Mesenchymal stem cell (in vitro differentiated cells and primary cell): ENCODE data around the gene ASAP2.

Experiments
- DNase-seq: peaks from one replicate; pipeline ENCODE4 v3.0.0-alpha.2; 2013
- H2AFZ ChIP-seq: one replicate; pipeline ENCODE4 v1.6.1; 2013; ENCODE audit warnings: low read depth, mild to moderate bottlenecking, control low read depth, inconsistent platforms, low read length, moderate library complexity
- H2AK5ac ChIP-seq: 2 replicates; pipeline ENCODE4 v1.6.1; 2013; ENCODE audit warnings: low read length, moderate library complexity, mild to moderate bottlenecking, inconsistent platforms; ENCODE audit not compliant: severe bottlenecking
- H2BK120ac ChIP-seq: one replicate; pipeline ENCODE4 v1.6.1; 2013; ENCODE audit warnings: low read depth, mild to moderate bottlenecking, inconsistent platforms, low read length, moderate library complexity
- H2BK12ac ChIP-seq, 2 experiments: one replicate each; pipeline ENCODE4 v1.6.1; 2013; ENCODE audit warnings: inconsistent platforms in 2 of 2, low read length in 2 of 2, mild to moderate bottlenecking in 2 of 2, moderate library complexity in 2 of 2, control low read depth in 1 of 2
- H2BK15ac ChIP-seq: one replicate; pipeline ENCODE4 v1.6.1; 2013; ENCODE audit warnings: mild to moderate bottlenecking, low read depth, inconsistent platforms; ENCODE audit not compliant: poor library complexity, severe bottlenecking
- H2BK5ac ChIP-seq: 2 replicates; pipeline ENCODE4 v1.6.1; 2013; ENCODE audit warnings: low read depth, mild to moderate bottlenecking, low read length, control low read depth, inconsistent platforms; ENCODE audit not compliant: poor library complexity, severe bottlenecking
- H3K14ac ChIP-seq, 2 experiments: one replicate each; pipeline ENCODE4 v1.6.1; 2013; ENCODE audit warnings: inconsistent platforms in 2 of 2, low read length in 2 of 2, control low read depth in 1 of 2, mild to moderate bottlenecking in 1 of 2, moderate library complexity in 1 of 2
- H3K18ac ChIP-seq, 2 experiments: one replicate each; pipeline ENCODE4 v1.6.1; 2013; ENCODE audit warnings: inconsistent platforms in 2 of 2, low read length in 2 of 2, control low read depth in 1 of 2, low read depth in 1 of 2, mild to moderate bottlenecking in 1 of 2
- H3K23ac ChIP-seq, 2 experiments: one replicate each; pipeline ENCODE4 v1.6.1; 2013; ENCODE audit warnings: inconsistent platforms in 2 of 2, low read length in 2 of 2, mild to moderate bottlenecking in 2 of 2, moderate library complexity in 2 of 2, control low read depth in 1 of 2
- H3K27ac ChIP-seq: 2 replicates; pipeline ENCODE4 v1.5.1; 2013; ENCODE audit warnings: mild to moderate bottlenecking, moderate library complexity, low read length, control low read depth, inconsistent platforms; ENCODE audit not compliant: poor library complexity, severe bottlenecking
- H3K27me3 ChIP-seq, 2 experiments: 2 replicates each; pipeline versions ENCODE4 v1.6.1 to v1.7.0; 2013; ENCODE audit warnings: low read length in 2 of 2, mild to moderate bottlenecking in 2 of 2, moderate library complexity in 2 of 2, control low read depth in 1 of 2, inconsistent platforms in 1 of 2; ENCODE audit not compliant: control insufficient read depth in 1 of 2, insufficient read depth in 1 of 2
- H3K36me3 ChIP-seq, 2 experiments: 2 replicates each; pipeline versions ENCODE4 v1.6.1 to v1.7.0; 2013; ENCODE audit warnings: low read length in 2 of 2, control low read depth in 1 of 2, inconsistent platforms in 1 of 2, low read depth in 1 of 2, mild to moderate bottlenecking in 1 of 2; ENCODE audit not compliant: insufficient read depth in 2 of 2, control insufficient read depth in 1 of 2
- H3K4ac ChIP-seq, 2 experiments: one replicate each; pipeline ENCODE4 v1.6.1; 2013; ENCODE audit warnings: inconsistent platforms in 2 of 2, low read length in 2 of 2, mild to moderate bottlenecking in 2 of 2, moderate library complexity in 2 of 2, control low read depth in 1 of 2, low read depth in 1 of 2
- H3K4me1 ChIP-seq: 2 replicates; pipeline ENCODE4 v1.6.1; 2013; ENCODE audit warnings: low read depth, low read length, control low read depth; ENCODE audit not compliant: control insufficient read depth, insufficient read depth
- H3K4me2 ChIP-seq: 2 replicates; pipeline ENCODE4 v1.6.1; 2013; ENCODE audit warnings: low read length, mild to moderate bottlenecking, inconsistent platforms; ENCODE audit not compliant: poor library complexity, severe bottlenecking
- H3K4me3 ChIP-seq, 2 experiments: 2 replicates each; pipeline versions ENCODE4 v1.5.1 to v1.7.0; 2013; ENCODE audit warnings: low read length in 2 of 2, mild to moderate bottlenecking in 2 of 2, control low read depth in 1 of 2, low read depth in 1 of 2; ENCODE audit not compliant: insufficient read depth in 1 of 2
- H3K79me1 ChIP-seq: replicated peaks from 2 replicates; pipeline ENCODE4 v1.6.1; 2013; ENCODE audit warnings: mild to moderate bottlenecking, control low read depth, low read length, inconsistent platforms; ENCODE audit not compliant: poor library complexity, severe bottlenecking
- H3K9ac ChIP-seq: 2 replicates; pipeline ENCODE4 v1.7.0; 2013; ENCODE audit warnings: mild to moderate bottlenecking, low read length, moderate library complexity
- H3K9me3 ChIP-seq: 2 replicates; pipeline ENCODE4 v1.7.0; 2013; ENCODE audit warnings: mild to moderate bottlenecking, low read length; ENCODE audit not compliant: control insufficient read depth
- H4K8ac ChIP-seq: one replicate; pipeline ENCODE4 v1.6.1; 2013; ENCODE audit warnings: inconsistent platforms, mild to moderate bottlenecking, low read length, moderate library complexity
- H4K91ac ChIP-seq: one replicate; pipeline ENCODE4 v1.6.1; 2013; ENCODE audit warnings: mild to moderate bottlenecking, low read length, inconsistent platforms
- WGBS: methylation state at CpG from one replicate; pipeline ENCODE4 v1.1.7; 2013; ENCODE audit warnings: mixed read lengths; 5-methylcytosine and 5-hydroxymethylcytosine counted together

ASAP2 gene

GRCh38 chr2:9401646-9402371 is 195.2 kb downstream of the ASAP2 start:
- Histone ChIP-seq H3K9me3 (no peaks in the 10 kb centered on the region), H3K4me1 (peaks cover 3% of the 10 kb centered on the region), H2BK12ac (no peak overlapping the region), H4K8ac (no peak overlapping the region), H2BK15ac (no peak overlapping the region), H2BK5ac (no peak overlapping the region), H3K4me3 (no peak overlapping the region), H3K79me1 (peaks cover 11% of the 10 kb centered on the region), H3K4me2 (no peak overlapping the region), H3K14ac (no peak overlapping the region), H3K4ac (no peak overlapping the region), H4K91ac (no peak overlapping the region), H3K9ac (no peak overlapping the region), H2AFZ (no peak overlapping the region), H2BK120ac (no peak overlapping the region), H3K27ac (no peak overlapping the region), H3K36me3 (peaks cover 48 to 70% of the 10 kb centered on the region in 2 experiments), H3K18ac (no peak overlapping the region), H2AK5ac (no peak overlapping the region), H3K23ac (no peak overlapping the region), H3K27me3 (no peaks in the 10 kb centered on the region)
- DNase-seq, result no peak
- 93% methylated on average over 19 of the region's 19 CpGs for WGBS

DNA sequence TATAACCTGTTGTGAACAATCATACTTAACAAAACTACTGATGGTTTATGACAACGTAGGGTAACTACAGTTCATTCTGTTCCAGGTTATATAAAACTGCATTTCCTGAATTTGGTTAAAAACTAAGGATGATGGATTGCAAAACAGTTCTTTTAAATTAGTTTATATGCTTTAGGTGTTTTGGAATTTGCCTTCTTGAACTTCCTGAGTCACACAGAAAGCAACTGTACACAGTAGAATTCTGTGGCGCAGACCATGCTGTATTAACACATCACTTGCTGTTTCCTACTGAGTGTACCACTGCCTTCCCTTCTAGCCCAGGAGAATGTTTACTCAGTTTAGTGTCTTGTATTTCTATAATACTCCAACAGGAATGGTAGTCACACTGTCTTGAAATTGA is 197.3 kb downstream of the ASAP2 start:
- H4K91ac ChIP-seq, result no peak overlapping the region
- H3K4ac ChIP-seq, result no peak overlapping the region
- H4K8ac ChIP-seq, result no peak overlapping the region
- no peak overlapping the region for H2BK5ac ChIP-seq
- no peak overlapping the region for H3K4me2 ChIP-seq
- H2BK15ac ChIP-seq, result no peak overlapping the region
- H2AK5ac ChIP-seq, result no peak overlapping the region
- 67% methylated on average over 1 of the region's 2 CpGs for WGBS
- H3K9ac ChIP-seq, result no peak overlapping the region
- no peak overlapping the region for H2AFZ ChIP-seq
- H3K36me3 ChIP-seq, result peaks cover 51 to 81% of the 10 kb centered on the region in 2 experiments
- peaks cover 6% of the 10 kb centered on the region for H3K4me1 ChIP-seq
- H3K14ac ChIP-seq, result no peak overlapping the region
- H3K23ac ChIP-seq, result no peak overlapping the region
- H3K79me1 ChIP-seq, result peaks cover 11% of the 10 kb centered on the region
- H3K27me3 ChIP-seq, result no peaks in the 10 kb centered on the region
- H2BK12ac ChIP-seq, result no peak overlapping the region
- no peak overlapping the region for H3K4me3 ChIP-seq
- peak; percentile 46 for DNase-seq
- no peak overlapping the region for H2BK120ac ChIP-seq
- no peak overlapping the region for H3K27ac ChIP-seq
- no peaks in the 10 kb centered on the region for H3K9me3 ChIP-seq
- H3K18ac ChIP-seq, result no peak overlapping the region

DNA sequence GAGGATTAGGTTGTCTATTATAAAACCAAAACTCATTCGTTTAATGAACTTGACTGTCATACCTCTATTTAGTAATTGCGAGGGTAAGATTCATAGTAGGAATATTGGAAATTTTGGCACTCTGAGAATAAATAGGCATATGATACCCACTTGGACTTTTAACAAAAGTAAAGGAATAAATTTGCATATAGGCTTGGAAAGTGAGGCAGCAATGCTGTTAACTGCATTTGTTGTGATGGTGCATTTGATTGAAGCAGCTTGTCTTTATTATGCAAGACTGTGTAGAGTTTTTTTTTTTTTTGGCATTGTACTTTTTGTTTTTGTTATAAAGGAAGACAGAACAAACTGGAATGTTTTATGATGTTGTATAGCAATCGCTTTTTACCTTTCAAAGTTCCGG is 197.8 kb downstream of the ASAP2 start:
- Histone ChIP-seq H4K91ac (no peak overlapping the region), H2BK5ac (no peak overlapping the region), H3K4me1 (peaks cover 7% of the 10 kb centered on the region), H2AK5ac (no peak overlapping the region), H3K18ac (no peak overlapping the region), H3K79me1 (peaks cover 11% of the 10 kb centered on the region), H3K4ac (no peak overlapping the region), H3K4me2 (no peak overlapping the region), H2AFZ (no peak overlapping the region), H2BK12ac (no peak overlapping the region), H3K9ac (no peak overlapping the region), H2BK15ac (no peak overlapping the region), H3K36me3 (peaks cover 48 to 87% of the 10 kb centered on the region in 2 experiments), H3K27me3 (no peaks in the 10 kb centered on the region), H3K9me3 (no peaks in the 10 kb centered on the region), H2BK120ac (no peak overlapping the region), H3K23ac (no peak overlapping the region), H4K8ac (no peak overlapping the region), H3K27ac (no peak overlapping the region), H3K4me3 (no peak overlapping the region), H3K14ac (no peak overlapping the region)
- WGBS, result 98% methylated on average over 2 of the region's 4 CpGs
- DNase-seq, result no peak

- no peak overlapping the region for H3K4ac ChIP-seq
- H2AFZ ChIP-seq, result no peak overlapping the region
- WGBS, result 96% methylated on average over 2 of the region's 2 CpGs
- peaks cover 7% of the 10 kb centered on the region for H3K4me1 ChIP-seq
- no peak overlapping the region for H2BK120ac ChIP-seq
- H3K27ac ChIP-seq, result no peak overlapping the region
- H3K23ac ChIP-seq, result no peak overlapping the region
- H3K79me1 ChIP-seq, result peaks cover 10% of the 10 kb centered on the region
- H3K4me2 ChIP-seq, result no peak overlapping the region
- H4K8ac ChIP-seq, result no peak overlapping the region
- H3K14ac ChIP-seq, result no peak overlapping the region
- H2BK5ac ChIP-seq, result no peak overlapping the region
- no peak overlapping the region for H2AK5ac ChIP-seq
- no peaks in the 10 kb centered on the region for H3K27me3 ChIP-seq
- DNase-seq, result peak; percentile 41
- H3K4me3 ChIP-seq, result no peak overlapping the region
- peaks cover 48 to 92% of the 10 kb centered on the region in 2 experiments for H3K36me3 ChIP-seq
- H3K9ac ChIP-seq, result no peak overlapping the region
- H3K9me3 ChIP-seq, result no peaks in the 10 kb centered on the region
- H2BK12ac ChIP-seq, result no peak overlapping the region
- H3K18ac ChIP-seq, result no peak overlapping the region
- H4K91ac ChIP-seq, result no peak overlapping the region
- H2BK15ac ChIP-seq, result no peak overlapping the region
Measured at GRCh38 chr2:9405636-9406035, 199.0 kb downstream of the ASAP2 start.
